ENCODE data around the gene ZFP36L1.

Gene ZFP36L1

DNA sequence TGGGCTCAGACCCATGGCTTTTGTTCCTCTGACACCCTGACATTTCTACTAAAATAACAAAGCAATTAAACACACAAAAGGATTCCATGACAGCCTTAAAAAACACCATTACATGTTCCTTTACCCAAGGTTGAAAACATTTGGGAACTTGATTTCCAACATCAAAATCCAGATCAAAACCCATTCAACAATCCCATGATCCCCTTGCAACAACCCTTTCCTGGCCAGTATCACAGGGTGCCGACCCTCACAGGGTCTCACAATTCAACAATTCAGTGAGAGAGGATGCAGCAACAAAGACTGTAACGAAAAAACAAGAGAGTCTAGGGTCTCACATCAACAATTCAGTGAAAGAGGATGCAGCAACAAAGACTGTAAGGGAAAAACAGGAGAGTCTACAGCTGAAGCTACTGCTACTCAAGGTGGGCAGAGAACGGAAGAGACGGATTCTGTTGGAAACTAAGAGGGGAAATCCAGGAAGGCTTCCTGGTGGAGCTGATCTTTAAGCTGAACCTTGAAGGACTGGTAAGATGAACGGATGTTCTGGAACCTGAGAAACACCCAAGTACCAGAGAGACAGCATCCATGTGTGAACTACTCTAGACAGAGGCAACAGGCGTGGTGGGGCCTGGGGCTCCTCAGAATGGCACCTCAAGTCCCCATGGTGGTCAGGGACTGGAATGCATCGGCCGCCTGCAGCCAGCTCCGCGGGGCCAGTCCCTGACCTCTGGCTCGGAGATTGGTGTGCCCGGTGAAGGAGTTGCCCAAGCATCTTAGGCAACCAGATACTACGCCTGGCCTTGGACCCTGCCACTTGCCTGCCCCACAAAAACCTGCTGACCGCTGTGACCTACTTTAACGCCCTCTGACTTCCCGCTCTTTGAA lies 22.7 kb upstream of the ZFP36L1 start:
- no peak for DNase-seq

DNA sequence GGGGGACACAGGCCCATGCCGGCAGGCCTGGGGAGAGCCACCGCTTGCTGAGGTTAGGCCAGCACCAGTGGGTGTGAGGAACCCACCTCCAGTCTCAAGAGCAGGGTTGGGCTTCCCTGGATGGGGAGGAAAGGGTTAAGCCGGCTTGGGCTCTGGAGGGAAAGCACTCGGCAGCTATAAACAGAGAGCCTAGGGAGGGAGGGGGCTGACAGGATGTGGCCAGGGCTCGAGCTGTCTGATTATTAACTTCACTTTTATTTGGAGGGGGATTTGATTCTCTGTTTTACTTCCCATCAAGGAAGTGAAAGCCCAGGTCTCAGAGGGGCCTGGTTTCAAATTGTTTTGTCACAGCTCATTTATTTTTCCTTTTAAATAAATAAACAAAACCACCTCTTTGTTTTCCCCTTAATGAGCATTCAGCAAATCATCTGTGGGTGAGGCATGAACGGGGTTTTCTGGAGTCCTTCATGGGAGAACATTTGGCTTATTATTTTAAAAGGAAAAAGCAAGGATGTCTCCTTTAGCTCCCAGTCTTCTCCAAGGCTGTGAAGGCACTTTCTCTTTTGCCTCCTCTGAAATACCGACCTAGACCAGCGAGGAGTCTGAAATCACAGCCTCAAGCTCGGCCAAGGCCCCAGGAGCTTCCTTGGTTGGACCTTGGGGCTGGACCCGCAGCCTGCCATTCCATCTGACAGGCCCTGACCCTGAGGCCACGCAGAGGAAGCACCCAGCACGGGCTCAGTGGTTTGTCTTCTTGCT lies 21.9 kb upstream of the ZFP36L1 start:
- no peak for DNase-seq

DNA sequence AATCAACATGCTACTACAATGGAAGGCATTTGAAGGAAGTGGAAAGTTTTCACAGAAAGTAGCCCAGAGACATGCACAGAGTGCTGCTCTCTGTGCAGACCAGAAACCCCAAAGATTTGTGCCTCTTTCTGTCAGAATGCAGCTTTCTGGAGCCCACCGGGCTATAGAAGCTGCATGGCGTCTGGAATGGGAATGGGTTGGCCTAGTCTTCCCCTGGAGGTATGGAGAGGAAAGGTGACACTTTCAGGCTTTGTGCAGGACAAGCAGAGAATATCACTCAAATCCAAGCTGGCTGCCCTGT lies 21.3 kb upstream of the ZFP36L1 start:
- no peak for DNase-seq

DNA sequence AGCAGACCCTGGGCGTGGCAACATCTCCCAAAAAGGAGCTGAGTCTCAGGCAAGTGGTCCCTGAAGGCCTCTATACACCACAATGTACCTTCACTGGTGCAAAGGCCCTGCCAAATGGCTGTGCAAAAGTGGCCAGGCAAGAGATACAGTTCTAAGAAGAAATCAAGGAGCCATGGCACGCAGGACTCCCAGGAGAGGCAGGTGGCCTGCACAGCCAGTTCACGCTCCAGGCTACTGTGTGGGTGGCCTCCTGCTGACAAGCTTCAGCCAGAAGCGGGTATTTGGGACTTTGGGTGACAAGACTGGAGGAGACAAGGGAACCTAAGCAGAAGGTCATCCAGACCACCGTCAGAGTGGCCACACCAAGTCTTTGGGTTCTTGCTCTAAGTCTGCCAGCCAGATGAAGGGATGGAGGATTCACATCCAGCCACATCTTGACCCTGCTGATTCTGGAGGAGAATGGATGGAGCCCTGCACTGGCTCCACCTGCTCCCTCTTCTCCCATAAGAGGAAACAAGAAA lies 20.5 kb upstream of the ZFP36L1 start:
- DNase-seq: no peak

DNA sequence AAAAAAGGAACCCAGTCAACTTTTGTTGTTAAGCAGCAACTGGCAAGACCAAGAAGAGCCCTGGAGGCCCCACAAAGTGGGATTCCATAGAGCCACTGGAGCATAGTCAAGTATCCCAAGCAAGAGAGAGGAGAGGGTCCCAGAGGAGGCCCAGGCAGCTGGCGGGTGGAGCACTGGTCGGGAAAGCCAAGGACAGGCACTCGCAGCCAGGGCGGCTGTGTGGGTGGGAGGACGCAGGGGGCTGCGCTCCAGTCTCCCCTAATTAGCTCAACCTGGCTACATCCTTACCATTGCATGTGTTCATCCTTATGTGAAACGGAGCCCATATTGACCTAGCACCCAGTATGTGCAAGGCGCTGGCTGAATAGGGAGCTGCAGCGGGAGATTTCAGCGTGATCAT lies 18.3 kb upstream of the ZFP36L1 start:
- DNase-seq: no peak

DNA sequence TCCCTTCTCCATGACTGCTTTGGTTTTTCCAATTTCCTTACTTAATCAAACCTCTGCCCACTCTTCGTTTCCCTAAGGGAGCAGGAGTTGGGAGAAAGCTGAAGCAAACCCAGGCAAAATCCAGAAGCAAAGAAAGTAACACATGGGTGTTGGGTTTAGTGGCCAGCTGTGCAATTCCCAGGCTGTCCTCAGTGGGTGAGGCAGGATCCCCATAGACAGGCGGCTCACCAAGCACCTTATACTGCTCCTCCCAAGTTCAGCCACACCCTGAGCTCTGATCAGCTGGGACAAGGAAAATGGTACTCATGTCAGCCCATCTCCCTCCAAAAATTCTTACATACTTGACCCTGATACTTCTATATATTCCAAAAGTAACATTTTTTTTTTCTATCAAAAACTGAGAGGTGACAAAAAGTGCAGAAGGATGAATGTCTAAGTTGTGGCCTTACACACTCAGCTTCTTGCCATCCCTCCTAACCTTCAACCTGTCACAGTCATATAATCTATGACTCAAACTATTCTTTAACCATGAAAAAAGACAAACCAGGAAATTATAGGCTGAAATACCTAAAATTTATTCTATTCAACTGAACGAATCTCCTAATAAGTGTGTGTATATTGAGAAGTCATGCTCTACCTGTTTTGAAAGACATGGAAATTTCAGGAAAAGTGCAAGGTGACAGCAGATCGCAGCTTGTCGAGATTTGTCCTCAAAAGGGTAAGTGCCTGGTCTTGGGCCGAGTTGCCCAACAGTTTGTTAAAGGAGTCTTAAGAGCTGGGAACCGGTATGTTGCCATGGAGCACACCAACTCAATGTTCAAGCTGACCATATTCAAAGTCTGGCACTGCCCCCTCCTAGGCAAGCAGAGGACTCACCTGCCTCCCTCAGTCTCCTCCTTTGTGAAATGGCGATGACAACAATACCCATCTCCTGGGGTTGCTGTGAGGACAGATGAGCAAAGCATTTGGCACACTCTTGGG lies 17.6 kb upstream of the ZFP36L1 start:
- no peak for DNase-seq

DNA sequence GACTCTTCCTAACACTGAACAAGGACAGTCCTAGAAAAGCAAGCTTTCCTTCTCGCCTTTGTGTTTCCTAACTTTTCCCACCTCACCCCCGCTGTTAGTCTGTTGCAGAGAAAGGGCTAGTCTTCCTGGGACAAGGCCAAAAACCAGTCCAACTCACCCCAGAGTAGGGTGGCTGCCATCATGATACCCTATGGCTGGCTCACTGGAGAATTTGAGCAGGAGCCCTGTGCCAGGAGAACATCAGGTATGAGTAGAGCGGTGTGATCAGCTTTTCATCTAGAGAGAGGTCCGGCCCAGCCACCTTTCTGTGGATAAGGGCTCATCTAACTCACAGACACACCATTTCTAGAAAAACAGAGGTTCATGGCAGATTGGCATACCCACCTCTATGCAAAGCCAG lies 16.7 kb upstream of the ZFP36L1 start:
- DNase-seq: no peak

GRCh38 chr14:68808696-68809480 lies 16.0 kb upstream of the ZFP36L1 start:
- no peak for DNase-seq

- no peak for DNase-seq
Observed at GRCh38 chr14:68807987-68808386, 15.1 kb upstream of the ZFP36L1 start.

GRCh38 chr14:68807148-68807600 lies 14.3 kb upstream of the ZFP36L1 start:
- DNase-seq: no peak

DNA sequence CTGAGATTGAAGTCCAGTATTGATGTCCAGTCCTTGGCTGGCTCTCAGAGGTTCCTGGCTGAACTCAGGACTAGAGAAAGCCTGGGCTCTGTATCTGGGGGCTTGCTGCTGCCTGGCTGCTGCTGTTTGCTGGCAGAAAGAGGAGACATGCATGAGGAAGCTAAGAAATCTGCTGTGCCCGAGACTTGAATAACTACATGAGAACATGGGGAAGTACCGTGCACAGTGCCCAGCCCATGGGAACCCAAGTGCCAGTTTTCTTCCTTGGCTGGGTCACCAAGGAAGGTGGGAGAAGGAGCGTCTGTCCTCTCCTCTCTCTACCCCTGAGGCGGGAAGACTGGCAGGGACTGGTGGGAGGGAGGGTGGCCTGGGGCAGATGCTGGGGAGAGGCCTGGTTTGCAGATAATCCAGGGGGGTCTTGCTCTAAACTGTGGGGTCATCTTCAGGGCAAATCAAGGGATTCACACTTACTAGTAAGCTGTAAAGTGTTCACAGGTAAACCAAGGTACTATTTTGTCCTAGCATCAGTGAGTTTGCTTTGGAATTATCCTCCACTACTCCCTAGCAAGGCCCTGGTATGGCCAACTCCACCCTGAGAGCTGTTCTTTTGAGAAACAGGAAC lies 13.8 kb upstream of the ZFP36L1 start:
- DNase-seq: no peak

- DNase-seq: no peak
Observed at GRCh38 chr14:68805414-68805813, 12.5 kb upstream of the ZFP36L1 start.

- no peak for DNase-seq
Observed at GRCh38 chr14:68801631-68802030, 8.8 kb upstream of the ZFP36L1 start.

GRCh38 chr14:68800953-68801352 lies 8.1 kb upstream of the ZFP36L1 start:
- DNase-seq: no peak

DNA sequence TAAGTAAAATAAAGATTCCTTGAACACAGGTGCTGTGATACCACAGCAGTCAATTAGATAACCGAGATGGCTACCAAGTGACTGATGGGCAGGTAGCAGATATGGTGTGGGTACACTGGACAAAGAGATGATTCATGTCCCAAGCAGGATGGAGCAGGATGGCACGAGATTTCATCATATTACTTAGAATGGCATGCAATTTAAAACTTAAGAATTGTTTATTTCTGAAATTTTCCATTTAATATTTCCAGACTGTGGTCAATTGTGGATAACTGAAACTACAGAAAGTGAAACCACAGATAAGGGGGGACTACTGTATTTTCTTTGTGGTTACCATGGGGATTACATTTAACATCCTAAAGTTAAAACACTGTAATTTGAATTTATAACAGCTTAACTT lies 7.5 kb upstream of the ZFP36L1 start:
- DNase-seq: no peak

- DNase-seq: no peak
Observed at GRCh38 chr14:68798621-68799020, 5.8 kb upstream of the ZFP36L1 start.

GRCh38 chr14:68797121-68797670 lies 4.3 kb upstream of the ZFP36L1 start:
- no peak for DNase-seq

GRCh38 chr14:68796418-68797101 lies 3.7 kb upstream of the ZFP36L1 start:
- no peak for DNase-seq

- peak; percentile 16 for DNase-seq
Observed at GRCh38 chr14:68795597-68796417, 2.9 kb upstream of the ZFP36L1 start.
